Measurements from ENCODE around the gene PITPNM2.

DNA sequence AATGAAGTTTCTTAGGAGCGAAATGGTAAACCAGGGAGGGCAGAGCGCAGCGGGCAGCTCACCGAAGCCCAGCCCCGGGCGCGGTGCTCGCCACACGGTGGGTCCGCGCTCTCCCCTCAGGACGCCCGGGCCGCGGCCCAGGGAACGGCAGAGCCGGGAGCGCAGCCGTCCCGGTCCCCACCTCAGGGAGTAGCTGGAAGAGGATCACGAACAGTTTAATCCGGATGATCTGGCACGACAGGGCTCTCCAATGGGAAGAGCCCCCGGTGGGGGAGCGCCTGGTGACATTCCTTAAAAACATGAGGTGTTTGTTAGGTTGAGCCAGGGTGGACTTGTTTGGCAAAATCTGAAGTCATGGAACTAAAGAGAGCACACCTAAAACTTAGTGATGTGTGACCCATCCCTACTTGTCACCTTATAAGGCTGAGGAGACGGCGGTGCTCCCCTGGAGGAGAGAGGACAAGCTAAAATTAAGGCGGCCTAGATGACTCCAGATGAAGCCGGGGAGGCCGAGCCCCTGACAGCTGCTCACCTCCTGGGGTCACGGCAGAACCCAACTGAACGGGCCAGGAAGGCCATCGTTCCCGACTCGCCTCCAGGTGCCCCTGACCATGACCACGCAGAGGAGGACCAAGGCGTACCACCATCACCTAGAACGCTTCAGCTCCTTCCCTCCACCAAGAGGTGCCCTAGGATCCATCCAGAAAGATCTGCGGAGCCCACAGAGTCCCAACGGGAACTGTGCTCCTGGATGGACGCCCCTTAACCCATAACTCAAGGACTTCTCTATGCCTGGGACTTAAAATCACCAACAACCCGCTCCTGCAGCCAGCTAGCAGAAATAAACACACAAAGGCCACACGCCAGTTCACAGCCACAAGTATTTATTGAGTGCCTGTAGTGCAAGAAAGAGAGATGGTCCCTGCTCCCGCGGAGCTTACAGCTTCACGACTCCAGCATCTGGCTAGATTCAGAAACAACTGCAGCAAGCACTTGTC is 866 bp upstream of the PITPNM2 start:
- TF ChIP-seq, protein P1, sequence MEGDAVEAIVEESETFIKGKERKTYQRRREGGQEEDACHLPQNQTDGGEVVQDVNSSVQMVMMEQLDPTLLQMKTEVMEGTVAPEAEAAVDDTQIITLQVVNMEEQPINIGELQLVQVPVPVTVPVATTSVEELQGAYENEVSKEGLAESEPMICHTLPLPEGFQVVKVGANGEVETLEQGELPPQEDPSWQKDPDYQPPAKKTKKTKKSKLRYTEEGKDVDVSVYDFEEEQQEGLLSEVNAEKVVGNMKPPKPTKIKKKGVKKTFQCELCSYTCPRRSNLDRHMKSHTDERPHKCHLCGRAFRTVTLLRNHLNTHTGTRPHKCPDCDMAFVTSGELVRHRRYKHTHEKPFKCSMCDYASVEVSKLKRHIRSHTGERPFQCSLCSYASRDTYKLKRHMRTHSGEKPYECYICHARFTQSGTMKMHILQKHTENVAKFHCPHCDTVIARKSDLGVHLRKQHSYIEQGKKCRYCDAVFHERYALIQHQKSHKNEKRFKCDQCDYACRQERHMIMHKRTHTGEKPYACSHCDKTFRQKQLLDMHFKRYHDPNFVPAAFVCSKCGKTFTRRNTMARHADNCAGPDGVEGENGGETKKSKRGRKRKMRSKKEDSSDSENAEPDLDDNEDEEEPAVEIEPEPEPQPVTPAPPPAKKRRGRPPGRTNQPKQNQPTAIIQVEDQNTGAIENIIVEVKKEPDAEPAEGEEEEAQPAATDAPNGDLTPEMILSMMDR (IDR thresholded peaks at IDR 0.05): no peak
- TF ChIP-seq POLR2A (IDR thresholded peaks at IDR 0.05): no peak

All from lower leg skin (tissue), 3 donors.